HG02588 (cell line): ENCODE results near the gene WDR59.
A peak's percentile ranks its signal among the peaks of the same experiment; 100 is the strongest.
"Not testable (repeated sequence)": the region's sequence is repeated elsewhere in the genome, so short reads cannot be mapped to it uniquely, and the experiment has no call there.

Experiments used
- ATAC-seq: cut with Tn5 transposase; IDR thresholded peaks from one replicate; pipeline ENCODE4 v1.9.1; 2021; ENCODE audit warnings: mild to moderate bottlenecking, moderate library complexity; ENCODE audit not compliant: unreplicated experiment

WDR59 gene

GRCh38 chr16:74984529-74985296, at the start of gene WDR59:
TSS of gene WDR59 (minus strand) at chr16:74985123. CDS start at chr16:74985017, 106 bp downstream.
- ATAC-seq: peak; percentile 99

GRCh38 chr16:75032655-75033054, 47.7 kb upstream of the WDR59 start:
- no peak for ATAC-seq

GRCh38 chr16:75029854-75030253, 44.9 kb upstream of the WDR59 start:
- ATAC-seq: no peak

GRCh38 chr16:75028544-75029135, 43.7 kb upstream of the WDR59 start:
- no peak for ATAC-seq

GRCh38 chr16:75027520-75028300, 42.8 kb upstream of the WDR59 start:
- ATAC-seq: no peak

- no peak for ATAC-seq
Measured at GRCh38 chr16:75026892-75027391, 42.0 kb upstream of the WDR59 start.

- not testable (repeated sequence) for ATAC-seq
Measured at GRCh38 chr16:75026239-75026891, 41.4 kb upstream of the WDR59 start.

GRCh38 chr16:75025761-75026160, 40.8 kb upstream of the WDR59 start:
- ATAC-seq: no peak

GRCh38 chr16:75024594-75024993, 39.7 kb upstream of the WDR59 start:
- ATAC-seq: no peak

GRCh38 chr16:75024182-75024581, 39.3 kb upstream of the WDR59 start:
- ATAC-seq: no peak

GRCh38 chr16:75023009-75023408, 38.1 kb upstream of the WDR59 start:
- no peak for ATAC-seq

GRCh38 chr16:75022567-75022966, 37.6 kb upstream of the WDR59 start:
- no peak for ATAC-seq

- no peak for ATAC-seq
Measured at GRCh38 chr16:75021410-75021809, 36.5 kb upstream of the WDR59 start.

GRCh38 chr16:75019586-75019985, 34.7 kb upstream of the WDR59 start:
- no peak for ATAC-seq

- no peak for ATAC-seq
Measured at GRCh38 chr16:75019007-75019406, 34.1 kb upstream of the WDR59 start.

- no peak for ATAC-seq
Measured at GRCh38 chr16:75017670-75018525, 33.0 kb upstream of the WDR59 start.

GRCh38 chr16:75016451-75017081, 31.6 kb upstream of the WDR59 start:
- ATAC-seq: not testable (repeated sequence)

GRCh38 chr16:75014318-75014717, 29.4 kb upstream of the WDR59 start:
- ATAC-seq: no peak

GRCh38 chr16:75013123-75013522, 28.2 kb upstream of the WDR59 start:
- not testable (repeated sequence) for ATAC-seq
